NCI-H2171 treated with DMSO at 0.1 percent for 48 hours (cell line): ENCODE measurements around the gene SEMA3B.
"Not testable (repeated sequence)": the region's sequence is repeated elsewhere in the genome, so short reads cannot be mapped to it uniquely, and the experiment has no call there.

ENCODE experiments used
- DNase-seq: peaks from one replicate; lab custom pipeline; 2025; lab: John Stamatoyannopoulos, UW

The SEMA3B gene

DNA sequence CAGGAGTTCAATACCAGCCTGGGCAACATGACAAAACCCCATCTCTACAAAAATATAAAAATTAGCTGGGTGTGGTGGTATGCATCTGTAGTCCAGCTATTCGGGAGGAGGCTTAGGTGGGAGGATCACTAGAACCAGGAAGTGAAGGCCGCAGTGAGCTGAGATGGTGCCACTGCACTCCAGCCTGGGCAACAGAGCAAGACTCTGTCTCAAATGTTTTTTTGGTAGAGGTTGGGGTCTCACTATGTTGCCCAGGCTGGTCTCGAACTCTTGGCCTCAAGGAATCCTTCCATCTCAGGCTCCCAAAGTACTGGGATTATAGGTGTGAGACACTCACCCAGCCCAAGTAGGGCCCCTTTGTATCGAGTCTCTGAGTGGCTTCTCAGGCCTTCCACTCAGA lies 25.1 kb downstream of the SEMA3B start:
- no peak for DNase-seq

DNA sequence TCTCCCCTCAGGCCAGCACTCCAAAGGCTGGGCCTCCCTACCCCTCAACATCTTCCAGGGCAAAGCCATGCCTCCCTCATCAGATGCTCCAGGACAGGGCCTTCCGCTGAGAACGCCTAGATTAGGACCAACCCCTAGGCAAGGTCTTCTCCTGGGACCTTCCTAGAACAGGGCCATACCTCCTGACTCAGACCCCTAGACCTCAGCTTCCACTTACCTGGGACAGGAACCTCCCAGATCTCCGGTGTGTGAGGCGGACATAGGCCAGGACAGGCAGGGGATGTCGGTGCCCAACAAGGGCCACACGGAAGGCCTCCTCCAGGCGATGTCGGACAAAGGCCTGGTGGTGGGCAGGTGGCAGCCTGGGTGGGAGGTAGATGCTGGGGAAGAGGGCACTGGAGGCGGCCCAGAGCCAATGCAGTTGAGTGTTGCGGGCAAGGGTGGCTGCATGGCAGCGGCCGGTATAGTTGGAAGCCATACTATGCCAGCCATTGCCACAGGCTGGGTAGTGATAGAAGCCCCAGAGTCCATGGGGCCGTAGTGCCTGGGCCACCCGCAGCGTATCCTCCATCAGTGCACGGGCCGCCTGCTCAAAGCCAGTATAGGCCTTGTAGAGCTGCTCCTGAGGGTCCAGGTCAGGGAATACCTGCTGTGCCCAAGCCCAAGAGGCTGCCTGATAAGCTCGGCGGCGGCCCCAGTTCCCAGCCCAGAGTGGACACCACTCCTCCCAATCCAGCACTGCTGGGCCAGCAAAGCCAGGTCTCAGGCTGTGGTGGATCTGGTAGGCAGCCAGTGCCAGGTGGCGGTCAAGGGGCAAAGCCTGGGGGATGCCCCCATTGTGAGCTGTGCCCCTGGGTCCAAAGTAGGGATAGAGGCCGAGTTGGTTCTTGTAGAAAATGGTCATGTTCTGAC lies 25.8 kb downstream of the SEMA3B start:
- no peak for DNase-seq

DNA sequence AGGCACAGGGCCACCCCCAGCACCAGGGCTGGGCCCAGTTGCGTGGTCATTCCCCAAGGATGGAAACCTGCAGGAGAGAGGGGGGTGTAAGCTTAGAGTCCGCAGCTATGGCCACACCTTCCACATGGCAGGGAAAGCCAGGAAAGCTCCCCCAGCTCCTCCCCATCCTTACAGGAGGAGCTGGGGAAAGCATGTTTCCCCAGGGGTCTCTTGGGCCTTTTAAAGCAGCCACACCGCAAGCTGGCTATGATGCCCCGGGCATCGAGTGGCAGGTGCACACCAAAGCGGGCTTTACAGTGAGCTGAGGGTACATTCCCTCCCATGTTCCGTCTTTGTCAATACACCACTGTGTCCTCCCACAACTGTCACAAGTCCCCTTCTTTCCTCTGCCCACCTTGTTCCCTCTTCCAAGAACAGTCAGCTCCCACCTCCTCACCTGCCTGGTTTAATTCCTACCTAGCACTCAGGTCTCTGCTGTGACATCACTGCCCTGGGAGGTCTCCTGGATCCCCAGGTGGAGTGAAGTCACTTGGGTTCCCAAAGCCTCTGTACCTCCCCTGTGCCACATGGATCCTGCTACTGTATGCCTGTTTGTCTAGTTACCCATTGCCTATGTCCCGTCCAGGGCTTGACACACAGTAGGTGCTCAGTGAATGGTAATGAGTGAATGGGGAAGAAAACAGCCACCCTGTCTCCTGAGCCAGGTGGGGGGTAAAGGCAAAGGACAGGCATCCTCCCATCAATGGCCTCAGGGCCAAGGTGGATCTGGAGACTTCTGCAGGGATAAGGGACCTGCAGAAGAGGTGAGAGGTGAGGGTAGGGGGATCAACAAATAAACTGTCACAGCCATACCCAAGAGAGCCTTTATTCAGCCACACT lies 26.8 kb downstream of the SEMA3B start:
- DNase-seq: no peak

DNA sequence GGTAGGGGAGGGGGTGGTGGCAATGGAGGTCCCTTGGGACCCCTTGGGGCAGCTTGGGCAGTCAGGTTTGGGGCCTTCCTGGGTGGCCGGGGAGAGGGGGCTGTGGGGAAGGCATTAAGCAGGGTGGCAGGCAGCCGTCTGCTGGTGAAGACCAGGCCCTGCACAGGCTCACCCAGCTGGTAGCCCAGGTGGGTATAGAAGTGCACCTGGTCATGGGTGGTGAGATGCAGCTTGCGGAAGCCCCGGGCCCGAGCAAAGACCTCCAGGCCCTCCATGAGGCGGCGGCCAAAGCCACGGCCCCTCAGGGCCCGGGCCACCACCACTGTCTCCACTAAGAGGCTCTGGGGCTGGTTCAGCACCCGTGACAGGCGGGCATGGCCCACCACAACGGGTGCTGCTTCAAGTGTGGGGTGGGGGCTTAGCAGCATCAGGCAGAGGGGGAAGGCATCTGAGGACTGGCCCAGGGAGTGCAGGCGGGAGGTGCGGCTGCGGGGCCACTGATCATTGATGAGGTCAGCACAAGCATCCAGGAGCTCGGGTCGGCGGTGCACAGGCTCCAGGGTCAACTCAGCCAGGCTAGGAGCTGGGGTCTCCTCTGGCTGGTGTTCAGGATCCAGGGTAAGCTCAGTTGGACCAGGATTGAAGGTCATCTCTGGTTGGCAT lies 27.9 kb downstream of the SEMA3B start:
- DNase-seq: no peak

DNA sequence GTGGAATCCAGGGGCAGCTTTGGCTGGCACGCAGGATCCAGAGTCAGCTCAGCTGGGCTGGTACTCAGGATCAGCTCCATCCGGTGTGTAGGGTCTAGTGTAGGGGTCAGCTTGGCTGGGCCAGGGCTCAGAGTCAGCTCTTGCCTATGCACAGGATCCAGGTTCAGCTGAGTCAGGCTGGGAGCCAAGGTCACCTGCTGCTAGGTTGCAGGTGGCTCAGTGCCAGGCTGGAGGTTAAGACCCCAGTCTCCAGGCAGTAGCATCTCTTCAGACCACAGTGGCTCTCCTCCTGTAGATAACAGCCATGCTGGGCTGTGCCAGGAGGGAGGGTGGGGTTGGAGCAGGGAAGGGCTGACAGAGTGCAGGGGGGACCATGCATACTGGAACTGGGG lies 28.4 kb downstream of the SEMA3B start:
- no peak for DNase-seq

DNA sequence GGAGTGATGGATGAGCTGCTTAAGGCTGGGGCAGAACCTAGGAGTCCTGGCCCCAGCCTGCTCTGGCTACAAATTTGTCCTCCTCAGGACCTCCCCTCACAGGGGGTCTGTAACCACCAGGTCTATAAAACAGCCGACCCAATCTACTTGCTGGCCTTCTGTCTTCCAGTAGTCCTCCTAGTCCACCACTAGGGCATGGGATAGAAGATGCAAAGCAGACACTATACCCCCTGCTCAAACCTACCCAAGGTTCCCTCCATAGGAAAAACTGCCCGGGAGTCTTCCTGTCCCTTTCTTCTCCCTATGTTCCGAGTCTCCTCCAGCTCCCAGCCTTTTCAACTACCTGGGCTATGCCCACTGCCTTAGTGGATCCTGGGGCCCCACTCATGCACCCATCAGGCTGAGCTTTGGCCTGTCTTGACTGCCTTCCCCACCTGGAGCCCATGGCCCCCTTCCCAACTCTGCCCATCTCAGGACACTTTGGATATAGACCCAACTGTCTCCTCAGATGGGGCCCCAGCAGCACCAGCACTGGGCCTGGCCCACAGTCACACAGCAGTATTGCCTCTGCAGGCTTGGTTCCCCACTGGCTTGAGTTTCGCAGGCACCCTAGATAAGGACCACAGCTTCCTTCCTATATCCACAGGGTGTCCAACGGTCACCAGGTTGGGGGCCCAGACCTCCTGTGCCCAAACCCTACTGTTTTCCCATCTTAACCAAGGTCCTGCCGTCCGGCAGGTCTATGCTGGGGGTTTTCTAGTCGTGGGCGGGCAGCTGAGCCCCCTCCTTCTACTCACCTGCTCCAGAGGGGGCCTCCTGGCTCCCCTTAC lies 29.2 kb downstream of the SEMA3B start:
- no peak for DNase-seq

DNA sequence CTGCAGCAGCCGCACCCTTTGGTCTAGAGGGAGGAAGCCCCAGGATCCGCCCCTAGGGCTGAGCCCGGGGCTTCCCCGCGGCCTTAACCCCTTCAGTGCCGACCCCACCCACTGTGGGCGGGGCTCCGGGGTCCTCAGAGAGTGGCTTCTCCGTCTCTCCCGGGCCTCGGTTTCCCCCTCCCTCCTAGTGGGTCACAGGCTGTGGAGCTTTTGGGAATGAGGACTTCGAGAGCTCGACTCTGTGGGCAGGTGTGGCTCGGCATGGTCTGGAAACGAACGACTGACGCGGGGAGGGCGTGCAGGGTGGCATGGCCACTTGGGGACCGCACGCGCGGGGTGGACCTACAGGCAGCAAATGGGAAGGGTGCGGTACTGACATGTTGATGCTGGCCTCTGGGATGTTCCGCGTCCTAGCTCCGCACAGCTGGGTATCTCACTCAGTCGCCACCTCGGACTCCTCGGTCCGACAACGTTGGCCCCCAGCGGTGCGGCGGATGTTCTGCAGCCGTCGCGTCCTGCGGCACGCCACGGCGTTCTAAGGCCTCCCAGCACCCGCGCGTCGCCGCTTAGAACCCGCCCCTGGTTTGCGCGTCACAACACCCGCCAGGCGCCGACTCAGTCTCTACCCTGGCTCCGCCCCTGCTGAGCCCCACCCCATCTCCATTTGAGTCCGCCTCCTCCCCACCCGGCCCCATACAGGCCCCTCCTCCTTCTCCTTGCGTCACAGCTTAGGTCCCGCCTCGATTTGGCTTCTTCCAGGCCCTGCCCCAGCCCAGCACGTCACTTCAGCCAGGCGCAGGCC lies 30.1 kb downstream of the SEMA3B start, which contains the start of the genes HYAL3 and NAA80:
TSS of gene HYAL3 (minus strand) at position 570 of the 802 bp plus-strand sequence. CDS start 3,803 bp downstream, outside the sequence.
TSS of gene NAA80 (minus strand) at position 570 of the 802 bp plus-strand sequence. CDS start 1,942 bp downstream, outside the sequence.
- DNase-seq: peak; percentile 93

DNA sequence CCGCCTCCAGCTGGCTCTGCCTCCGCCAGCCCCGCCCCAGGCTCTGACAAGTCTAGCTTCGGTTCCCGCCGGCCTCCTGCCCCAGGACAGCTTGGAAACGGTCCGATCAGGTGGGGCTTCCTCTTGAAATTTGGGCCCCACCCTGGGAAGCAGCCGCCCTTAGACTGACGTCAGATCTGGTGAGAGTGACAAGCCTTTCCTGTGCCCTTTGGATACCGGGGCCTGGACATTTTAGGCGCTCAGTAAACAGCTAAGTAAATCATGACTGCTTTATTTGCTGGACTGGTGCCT lies 30.6 kb downstream of the SEMA3B start:
- DNase-seq: no peak

DNA sequence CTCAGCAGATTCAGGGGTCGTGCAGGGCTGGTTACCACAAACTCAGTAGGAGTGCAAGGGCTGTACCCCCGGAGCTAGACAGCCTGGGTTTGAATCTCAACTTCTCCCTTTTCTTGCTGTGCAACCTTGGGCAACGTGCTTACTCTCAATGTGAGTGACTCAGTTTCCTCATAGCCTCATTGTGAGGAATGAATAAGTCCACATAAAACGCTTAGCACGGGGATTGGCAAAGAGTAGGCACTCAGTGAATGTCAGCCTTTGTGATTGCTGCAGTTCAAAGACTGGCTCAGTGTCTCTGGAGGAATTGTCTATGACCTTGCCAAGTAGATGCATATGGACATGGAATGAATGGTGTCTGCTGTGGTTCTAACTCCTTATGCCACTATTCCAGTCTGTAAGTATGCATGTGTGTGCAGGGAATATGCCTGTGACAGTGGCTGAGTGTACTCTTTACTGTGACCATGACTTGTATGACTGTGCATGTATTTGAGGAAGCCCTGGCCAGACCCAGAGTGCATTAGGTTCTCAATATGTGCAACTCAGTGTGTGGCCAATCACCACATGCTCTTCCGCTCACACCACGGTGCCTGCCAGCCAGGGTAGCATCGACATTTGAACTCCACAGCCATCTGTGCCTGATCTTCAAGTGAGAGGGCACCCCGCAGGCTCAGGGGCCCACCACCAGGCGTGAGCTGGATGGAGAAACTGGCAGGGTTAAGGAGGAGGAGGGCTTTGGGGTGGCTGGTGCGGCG lies 31.2 kb downstream of the SEMA3B start:
- peak; percentile 13 for DNase-seq

DNA sequence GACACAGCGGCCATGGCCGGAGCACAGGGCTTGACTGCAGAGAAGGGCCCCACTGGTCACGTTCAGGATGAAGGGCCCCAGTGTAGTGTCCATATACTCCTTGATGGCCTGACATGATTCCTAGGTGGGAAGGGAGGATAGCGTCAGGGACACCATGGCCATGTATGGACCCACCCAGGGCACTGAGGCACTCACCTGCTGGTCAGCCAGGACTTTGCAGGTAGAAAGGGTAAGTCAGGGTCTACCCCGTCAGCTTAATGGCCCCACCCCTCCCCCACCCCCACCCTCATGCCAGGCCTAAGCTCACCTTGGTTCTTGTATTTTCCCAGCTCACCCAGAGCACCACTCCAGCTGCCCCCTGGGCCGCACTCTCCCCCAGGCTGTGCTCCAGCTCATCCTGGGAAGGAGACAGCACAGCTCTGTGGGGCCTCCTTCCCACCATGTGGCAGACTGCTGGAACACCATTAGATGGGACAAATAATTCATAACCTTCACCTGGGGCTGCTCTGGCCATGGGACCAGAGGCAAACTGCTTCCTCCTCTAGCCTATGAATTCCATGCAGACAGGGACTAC lies 31.8 kb downstream of the SEMA3B start:
- DNase-seq: no peak

DNA sequence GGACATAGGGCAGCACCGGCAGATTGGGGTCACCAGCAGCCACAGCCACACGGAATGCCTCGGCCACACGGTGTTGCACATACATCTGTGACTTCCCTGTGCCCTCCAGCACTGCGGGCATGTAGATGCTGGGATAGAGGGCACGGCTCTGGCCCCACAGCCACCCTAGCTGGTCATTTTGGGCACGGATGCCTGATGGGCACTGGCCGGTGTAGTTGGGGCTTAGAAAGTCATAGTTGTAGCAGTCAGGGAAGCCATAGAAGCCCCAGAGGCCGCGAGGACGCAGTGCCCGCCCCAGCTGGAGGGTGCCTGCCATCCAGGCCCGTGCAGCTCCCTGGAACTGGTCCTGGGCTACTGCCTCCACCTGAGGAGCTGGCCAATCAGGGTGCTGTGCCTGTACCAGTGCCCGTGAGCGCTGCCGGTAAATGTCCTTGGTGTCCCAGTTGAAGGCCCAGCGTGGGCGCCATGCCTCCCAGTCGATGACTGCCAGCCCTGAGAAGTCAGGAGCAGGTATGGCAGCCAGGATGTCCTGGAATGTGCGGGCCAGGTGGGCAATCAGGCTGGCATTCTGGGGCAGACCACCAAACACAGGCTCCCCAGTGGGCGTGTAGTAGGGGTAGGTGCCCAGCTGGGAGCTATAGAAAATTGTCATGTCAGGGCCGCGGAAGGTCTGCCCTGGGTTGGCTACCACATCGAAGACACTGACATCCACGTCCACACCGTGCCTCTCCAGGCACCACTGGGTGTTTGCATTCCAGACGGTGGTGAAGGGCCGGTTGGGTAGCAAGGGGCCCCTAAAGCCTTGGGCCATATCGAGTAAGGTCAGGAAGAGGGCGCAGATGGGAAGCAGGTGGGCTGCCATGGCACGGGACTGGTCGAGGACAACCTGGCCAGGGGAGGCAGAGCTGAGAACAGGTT lies 33.4 kb downstream of the SEMA3B start:
- DNase-seq: no peak

DNA sequence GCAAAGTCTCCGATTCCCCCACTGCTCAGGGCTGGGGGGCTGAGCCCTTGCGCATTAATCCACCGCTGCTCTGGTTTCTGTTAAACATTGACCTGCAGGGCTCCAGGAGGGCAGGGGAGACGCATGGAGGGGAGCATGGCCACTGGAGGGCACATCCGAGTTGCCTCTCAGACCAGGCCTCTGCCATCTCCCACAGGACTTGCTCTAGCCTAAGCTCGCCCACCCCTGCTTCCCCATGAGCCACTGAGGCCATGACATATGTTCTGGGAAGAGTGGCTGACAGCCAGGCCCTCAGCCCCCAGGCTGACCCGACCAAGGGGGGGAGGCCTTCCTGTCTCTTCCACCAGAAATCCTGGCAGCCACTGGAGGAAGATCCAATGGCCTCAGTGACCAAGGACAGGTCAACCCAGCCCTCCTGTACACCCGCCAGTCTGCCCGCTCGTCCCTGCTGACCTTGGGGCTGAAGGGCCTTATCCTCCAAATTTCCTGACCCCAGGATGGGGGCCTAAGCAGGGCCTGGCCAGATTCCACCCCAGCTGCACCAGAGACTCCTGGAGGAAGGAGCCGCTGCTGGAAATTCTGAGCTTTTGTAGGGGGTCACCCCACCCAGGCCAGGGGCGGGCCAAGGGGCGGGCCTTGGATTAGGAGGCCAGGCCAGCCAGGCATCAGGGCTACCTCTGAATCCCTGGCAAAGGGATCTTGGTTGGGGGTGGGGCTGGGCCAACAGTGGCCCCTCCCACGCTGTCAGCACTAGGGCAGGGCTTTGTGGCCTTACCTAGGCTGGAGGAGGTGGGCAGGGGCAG lies 34.3 kb downstream of the SEMA3B start, which contains the start of gene HYAL1:
TSS of gene HYAL1 (minus strand) at position 562 of the 803 bp plus-strand sequence. CDS start 618 bp downstream, outside the sequence.
- no peak for DNase-seq

DNA sequence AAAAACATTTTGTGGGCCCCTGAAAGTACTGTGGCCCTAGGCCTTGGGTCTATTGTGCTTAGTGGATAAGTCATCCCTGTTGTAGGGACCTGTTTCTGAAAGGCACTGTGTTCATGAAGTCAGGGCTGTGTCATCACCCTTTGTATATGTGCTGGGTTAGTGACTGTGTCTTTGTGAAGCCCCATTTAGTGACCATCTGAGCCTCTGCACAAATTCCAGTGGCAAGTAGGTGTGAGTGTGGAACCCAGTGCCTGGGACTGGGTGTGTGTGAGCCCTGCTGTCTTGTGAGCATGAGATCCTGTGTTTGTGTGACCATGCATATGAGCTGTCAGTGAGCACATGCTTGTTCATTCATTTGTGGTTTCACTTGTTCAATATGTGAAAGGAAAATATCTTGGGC lies 35.7 kb downstream of the SEMA3B start:
- no peak for DNase-seq

DNA sequence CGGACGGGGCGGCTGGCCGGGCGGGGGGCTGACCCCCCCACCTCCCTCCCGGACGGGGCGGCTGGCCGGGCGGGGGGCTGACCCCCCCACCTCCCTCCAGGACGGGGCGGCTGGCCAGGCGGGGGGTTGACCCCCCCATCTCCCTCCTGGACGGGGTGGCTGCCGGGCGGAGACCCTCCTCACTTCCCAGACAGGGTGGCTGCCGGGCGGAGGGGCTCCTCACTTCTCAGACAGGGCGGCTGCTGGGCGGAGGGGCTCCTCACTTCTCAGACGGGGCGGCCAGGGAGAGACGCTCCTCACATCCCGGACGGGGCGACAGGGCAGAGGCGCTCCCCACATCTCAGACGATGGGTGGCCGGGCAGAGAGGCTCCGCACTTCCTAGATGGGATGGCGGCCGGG lies 43.1 kb downstream of the SEMA3B start:
- DNase-seq: not testable (repeated sequence)

DNA sequence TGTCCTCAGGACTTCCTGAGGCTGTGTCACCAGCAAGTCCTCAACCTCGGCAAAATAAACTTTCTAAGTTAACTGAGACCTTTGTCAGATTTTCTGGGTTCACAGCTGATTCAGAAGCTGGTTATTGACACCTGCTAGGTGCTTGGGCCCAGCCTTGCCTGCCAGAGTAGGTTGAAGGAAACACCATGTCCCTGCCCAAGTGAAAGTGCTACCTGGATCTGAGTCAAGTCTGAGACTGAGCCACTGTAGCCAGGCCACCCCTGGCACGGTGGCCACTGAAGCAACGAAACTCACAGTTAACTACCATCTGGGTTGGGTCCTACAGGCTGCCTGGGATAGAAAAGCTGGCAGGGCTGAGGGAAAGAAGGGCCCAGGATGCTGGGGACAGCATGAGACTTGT lies 45.4 kb downstream of the SEMA3B start:
- no peak for DNase-seq

DNA sequence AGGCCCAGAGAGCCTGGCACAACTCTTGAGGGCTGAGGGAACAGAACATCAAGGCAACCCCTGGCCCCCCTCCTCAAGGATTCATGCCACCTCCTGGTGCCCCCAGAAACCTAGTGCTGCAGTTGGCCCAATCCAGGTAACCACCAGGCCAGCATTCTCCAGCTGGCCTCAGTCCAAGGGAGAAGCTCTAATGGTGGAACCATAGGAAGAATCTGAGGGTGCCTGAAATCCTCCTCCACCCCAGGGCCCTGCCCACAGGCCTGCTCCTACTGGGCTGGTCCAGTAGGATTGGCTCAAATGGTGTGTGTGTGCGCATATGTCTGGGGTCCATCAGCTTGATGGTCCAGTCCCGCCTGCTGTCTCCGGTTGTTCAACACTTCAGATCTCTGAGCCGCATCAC lies 45.9 kb downstream of the SEMA3B start:
- no peak for DNase-seq

DNA sequence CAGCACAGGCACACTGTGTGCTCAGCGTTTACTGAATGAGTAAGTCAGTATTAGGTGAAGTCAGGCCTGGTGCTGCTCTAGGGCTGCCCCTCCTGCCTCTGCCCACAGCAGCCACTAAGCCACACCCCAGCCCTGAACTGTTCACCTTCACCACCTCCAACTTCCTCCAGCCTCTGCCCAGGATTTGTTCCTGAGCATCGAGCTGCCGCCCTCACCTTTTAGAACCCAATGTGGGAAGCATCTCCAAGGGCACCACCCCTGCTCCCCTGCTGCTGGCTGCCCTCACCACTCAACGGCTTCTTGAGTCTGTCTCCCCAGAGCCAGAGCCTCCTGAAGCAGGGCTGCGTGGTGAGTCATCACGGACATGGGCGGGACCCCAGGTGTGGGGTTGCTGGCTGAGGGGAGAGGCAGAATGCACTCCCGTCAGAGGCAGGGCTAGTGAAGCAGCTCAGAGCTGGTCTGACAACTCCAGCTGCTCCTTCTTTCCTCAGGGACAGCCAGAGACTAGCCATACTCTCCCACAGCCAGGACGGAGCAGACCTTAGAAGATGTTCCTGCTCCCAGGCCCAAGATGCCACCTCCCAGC lies 47.8 kb downstream of the SEMA3B start:
- peak; percentile 51 for DNase-seq
